NCI-H1092 (cell line): ENCODE data around the gene GLCE.
"Not testable (repeated sequence)": the region's sequence is repeated elsewhere in the genome, so short reads cannot be mapped to it uniquely, and the experiment has no call there.

Experiments used
- DNase-seq: peaks from one replicate; lab custom pipeline; 2025; lab: John Stamatoyannopoulos, UW

Gene GLCE

DNA sequence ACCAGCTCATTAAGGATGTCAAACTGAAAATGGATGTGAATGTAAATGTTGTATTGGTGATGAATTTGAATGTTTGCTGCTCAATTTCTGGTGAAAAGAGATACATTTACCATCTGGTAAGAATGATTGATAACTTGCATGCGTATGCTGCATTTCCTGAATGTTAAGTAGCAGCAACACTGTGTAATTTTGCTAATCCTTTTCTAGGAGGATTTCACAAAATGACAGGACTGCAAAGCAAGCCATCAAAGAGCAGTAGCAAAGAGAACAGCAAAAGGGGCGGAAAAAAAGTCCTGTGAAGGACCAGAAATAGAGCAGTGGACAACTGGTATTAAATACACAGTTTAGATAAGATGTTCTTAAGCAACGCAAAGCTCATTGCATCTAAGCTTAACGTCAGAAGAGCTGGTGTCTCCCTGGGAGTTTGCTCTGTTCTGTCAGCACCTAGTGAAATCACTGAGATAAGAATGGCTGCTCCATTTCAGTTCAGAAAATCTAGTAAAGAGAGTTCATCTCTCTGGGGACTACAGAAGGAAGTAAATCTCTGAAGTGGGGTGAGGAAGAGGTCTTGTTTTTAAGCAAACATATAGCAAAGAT lies 114.7 kb downstream of the GLCE start:
- DNase-seq = no peak

DNA sequence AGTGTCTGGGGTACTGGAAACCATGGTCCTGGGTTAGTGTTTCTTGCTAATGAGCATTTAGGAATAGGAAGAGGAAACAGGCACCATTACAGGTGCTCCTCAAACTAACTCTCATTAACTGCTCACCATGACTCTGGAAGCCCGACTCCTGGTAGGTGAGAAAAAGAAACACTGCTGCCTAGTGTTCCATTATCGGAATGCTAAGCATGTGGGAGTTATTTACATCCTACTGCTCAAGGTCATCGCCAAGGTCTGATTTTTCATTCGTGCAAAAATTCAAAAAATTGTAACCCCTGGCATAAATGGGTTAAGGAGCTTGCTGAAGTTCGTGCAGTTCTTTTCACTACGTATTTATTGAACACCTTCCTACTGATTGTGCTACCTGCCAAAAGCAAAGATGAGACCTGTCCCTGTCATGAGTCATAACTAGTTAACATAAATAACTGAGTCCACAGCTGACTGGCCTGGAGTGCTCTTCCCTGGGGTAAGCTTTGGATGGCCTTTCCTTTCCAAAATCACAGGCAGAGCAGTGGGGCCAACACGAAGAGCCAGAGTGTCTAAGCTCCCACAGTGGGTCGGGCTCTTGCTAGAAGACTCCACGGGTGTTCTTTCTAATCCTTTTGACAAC lies 115.6 kb downstream of the GLCE start:
- DNase-seq = no peak

DNA sequence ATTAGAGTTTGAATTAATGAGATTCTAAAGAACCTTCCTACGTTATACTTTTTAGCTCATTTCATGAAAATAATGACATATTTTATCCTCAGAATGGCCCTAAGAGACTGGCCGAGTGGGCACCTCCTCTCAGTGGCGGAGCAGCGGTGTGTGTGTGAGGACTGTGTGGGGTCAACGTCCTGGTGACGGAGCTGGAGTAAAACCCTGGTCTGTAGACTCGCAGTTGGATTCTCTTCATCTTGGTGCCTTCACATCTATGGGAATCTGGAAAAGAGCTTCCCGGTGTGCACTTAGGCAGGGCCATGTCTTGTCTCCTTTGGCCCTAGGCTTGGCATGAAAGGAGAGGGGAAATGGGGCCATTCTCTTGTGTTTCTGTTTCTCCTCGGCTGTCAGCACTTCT lies 116.9 kb downstream of the GLCE start:
- DNase-seq = no peak

DNA sequence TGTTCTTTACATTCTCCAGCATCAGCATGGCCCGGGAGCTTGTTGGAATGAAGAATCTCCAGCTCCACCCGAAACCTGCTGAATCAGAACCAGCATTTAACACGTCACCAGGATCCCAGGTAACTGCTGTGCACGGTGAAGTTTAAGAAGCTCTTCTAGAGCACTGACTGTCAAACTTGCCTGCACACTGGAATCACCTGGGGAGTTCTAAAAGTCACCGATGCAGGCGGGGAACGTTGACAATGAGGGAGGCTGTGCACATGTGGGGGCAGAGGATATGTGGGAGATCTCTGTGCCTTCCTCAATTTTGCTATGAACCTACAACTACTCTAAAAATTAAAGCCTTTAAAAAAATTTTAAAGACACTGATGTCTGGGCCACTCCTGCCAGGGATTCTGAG lies 119.2 kb downstream of the GLCE start:
- no peak for DNase-seq

DNA sequence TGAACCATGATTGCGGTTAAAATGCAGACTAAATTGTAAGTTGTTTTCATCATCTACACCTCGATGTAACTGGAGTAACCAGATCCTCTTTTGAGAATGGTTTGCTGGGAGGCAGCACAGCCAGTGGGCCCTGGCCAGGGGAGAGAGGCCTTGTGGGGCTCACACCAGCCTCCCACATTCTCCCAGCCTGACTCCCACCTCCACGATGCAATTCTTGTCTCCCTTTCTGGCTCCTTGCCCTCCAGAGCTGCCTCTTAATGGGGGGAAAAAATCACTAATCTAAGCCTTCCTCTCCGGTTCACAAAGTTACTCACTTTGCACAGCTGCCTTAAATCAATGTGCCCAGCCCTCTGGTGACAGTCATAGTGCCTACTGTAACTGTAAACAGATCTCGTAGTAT lies 120.3 kb downstream of the GLCE start:
- no peak for DNase-seq

DNA sequence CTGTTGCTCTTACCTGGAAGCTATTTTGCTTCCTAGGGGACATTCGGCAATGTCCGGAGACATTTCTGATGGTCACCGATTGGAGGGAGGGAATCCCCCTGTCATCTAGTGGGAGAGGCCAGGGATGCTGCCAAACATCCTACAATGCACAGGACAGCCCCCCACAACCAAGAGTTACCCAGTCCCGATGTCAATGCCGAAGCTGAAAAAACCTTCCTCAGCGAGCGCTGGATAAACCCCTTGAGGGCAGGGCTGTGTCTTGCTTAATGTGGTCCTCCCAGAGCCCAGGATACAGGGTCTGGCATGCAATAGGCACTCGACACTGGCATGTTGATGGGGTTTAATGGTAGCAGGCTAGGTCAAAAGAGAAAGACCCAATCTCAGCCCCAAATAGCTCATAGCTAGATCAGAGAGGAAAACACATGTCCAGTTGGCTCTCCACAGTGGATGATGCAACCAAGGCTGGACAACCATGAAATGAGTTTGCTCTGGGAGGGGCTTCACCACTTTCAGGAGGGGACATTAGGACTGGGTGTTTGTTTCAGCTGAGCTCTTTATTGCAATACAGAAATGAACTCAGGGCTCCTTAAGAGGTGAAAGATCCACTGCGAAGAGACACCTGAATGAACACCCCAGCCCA lies 121.8 kb downstream of the GLCE start:
- DNase-seq = no peak

DNA sequence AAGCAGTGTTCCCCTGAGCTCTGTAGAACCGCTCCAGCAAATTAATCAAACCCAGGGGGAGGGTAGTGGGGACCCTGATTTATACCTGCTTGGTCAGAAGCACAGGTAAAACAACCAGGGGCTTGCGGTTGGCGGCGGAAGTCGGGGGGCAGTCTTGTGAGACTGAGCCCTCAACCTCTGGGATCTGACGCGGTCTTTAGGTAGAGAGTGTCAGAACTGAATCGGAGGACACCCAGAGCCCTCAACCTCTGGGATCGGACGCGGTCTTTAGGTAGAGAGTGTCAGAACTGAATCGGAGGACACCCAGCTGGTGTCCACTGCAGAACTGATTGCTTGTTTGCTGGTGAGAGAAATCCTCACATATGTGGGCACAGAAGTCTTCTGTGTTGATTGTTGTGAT lies 125.4 kb downstream of the GLCE start:
- DNase-seq = no peak

DNA sequence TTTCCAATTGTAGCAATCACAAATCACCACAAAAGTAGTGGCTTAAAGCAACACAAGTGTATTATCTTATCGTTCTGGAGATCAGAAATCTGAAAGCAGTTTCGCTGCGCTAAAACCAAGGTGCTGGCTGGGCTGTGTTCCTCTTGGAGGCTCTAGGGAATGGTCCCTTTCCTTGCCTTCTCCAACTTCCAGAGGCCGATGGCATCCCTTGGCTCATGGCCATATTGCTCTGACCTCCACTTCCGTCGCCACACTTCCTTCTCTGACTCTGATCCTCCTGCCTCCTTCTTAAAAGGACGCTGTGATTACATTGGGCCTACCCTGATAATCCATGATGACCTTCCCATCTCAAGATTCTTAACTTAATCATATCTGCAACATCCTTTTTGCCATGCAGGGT lies 127.6 kb downstream of the GLCE start:
- DNase-seq = no peak

DNA sequence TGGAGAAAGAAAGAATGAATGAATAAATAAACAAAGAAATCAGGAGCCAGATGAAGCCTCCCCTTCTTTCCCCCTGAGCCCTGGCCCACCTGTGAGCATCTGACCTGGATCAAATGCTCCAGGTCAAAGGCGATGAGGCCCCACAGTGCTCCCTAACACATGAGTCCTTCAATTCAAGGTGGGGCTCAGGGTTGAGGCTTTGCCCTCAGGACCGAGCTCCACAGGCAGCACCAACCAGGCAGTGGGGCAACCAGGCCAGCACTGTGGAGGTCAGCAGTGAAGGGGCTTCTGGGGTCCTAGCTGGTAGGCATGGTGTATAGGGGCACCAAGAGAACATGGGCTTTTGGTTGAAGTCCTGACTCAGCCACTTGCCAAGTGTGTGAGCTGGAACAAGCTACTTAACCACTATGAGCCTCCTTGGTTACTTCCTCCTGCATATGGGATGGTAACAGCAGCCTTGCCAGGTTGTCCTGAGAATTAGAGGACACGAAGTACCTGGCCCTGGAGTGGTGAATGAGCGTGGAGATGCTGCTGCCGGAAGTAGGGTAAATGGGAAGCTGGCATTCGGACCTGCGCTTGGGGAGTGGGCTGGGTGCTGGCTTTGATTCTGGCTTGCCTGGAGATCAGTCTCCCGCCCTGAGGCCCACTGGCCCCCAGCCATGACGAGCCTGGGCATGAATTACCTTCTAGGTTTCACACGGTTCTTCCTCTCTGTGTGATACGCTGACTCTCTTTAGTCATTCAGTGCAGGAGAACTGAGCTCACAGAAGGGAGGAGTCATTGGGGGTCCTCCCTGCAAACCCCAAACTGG lies 128.3 kb downstream of the GLCE start:
- DNase-seq = no peak

DNA sequence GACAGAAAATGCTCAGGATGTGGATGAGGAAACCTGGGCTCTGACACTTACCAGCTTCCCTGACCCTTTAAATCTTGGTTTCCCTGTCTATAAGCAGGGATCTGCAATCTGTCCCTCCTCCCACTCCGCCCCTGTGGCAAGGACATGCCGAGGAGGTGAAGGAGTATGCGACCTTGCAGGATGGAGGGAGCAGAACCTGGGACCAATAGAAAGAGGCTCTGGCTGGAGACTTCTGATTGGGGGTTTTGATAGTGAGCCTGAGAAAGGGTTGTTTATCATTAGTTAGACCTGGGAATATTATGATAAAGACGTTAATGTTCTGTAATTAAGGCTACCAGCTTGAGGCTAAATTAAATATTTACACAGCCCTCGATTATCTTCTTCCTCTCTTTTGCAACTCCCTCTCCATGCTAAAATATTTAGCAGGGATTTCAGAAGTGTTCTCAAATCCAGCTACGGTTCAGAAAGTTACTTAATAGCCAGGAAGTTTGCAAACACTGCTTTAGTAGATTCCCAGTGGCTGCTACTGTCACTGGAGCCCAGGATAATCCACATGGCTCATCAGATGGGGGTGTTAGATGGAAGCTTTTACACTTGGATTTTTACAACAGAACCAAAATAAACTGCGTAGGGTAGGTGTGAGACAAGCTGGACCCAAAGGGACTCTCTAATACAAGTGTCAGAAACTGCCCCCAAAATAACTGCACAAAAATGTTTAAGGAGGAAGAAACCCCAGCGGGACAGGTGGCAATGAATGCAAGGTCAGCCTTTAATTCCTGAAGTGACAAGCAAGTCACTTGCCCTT lies 129.1 kb downstream of the GLCE start:
- no peak for DNase-seq

DNA sequence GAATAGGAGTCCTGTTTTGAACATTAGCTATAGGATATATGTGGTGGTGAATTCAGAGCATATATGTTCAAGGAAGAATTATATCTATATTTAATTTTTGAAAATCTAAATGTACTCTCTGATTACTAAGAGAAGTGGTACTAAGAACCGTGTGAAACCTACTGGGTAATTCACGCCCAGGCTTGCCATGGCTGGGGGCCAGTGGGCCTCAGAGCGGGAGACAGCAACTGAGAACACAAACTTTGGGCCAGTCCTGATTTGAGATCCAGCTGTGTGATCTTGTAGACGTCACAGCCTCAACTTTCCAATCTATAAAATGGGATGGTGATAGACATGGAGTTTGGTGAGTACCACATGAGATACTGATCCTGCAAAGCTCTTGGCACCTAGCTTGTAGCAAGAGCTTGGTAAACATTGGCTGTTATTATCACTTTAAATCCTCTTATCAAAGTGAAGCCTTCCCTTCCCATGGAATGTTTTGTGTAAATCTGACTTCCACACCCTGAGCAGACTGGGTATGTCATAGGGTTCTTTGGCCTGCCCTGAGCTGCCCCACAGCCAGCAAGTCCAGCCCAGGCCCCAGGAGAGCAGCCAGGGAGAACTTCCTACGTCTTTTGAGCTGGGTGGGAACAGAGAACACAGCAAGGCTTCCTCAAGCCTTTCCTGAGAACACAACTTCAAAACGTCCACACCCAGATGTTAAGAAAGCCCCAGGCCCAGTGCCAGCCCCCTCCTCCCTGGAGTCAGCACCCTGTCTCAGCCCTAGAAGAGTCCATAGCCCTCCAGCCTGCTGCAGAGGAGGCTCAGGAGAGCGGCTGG lies 130.1 kb downstream of the GLCE start:
- no peak for DNase-seq

DNA sequence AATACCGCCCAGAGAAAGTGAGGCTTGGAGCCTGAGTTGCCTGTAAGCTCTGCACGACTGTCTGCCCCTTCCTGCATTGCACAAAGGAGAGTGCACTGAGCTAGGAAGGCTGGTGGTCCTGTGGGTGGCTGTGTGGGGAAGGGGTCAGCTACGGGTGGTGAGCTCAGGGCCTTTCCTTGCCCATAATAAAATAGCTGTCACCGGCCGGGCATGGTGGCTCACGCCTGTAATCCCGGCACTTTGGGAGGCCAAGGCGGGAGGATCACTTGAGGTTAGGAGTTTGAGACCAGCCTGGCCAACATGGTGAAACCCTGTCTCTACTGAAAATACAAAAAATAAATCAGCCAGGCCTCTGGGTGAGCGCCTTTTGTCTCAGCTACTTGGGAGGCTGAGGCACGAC lies 131.2 kb downstream of the GLCE start:
- not testable (repeated sequence) for DNase-seq

DNA sequence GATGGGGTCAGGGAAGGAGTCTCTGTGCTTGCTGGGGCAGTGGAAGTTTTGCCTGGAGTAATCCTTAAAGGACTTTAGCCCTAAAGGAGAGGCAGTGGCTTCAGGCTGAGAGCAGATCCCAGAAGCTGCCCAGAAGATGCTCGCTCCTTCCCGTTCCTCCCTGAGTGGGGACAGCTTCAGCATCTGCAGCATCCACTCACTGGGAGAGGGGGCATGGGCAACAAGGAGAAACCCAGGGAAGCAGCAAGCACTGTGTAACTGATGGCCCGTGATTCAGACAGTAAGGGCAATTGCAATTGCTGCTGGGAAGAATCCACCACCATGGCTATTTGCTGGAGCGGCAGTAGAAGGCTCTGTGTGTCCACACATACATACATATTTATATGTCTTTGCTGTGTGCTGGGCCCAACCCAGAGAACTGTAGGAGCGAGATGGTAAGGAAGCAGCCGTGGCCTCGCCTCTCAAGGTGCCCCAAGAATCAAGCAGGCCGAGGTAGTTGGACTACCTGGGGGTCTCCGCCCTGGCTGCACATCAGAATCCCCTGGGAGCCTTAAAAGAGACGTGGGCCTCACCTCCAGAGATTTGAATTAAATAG lies 132.5 kb downstream of the GLCE start:
- DNase-seq = no peak

DNA sequence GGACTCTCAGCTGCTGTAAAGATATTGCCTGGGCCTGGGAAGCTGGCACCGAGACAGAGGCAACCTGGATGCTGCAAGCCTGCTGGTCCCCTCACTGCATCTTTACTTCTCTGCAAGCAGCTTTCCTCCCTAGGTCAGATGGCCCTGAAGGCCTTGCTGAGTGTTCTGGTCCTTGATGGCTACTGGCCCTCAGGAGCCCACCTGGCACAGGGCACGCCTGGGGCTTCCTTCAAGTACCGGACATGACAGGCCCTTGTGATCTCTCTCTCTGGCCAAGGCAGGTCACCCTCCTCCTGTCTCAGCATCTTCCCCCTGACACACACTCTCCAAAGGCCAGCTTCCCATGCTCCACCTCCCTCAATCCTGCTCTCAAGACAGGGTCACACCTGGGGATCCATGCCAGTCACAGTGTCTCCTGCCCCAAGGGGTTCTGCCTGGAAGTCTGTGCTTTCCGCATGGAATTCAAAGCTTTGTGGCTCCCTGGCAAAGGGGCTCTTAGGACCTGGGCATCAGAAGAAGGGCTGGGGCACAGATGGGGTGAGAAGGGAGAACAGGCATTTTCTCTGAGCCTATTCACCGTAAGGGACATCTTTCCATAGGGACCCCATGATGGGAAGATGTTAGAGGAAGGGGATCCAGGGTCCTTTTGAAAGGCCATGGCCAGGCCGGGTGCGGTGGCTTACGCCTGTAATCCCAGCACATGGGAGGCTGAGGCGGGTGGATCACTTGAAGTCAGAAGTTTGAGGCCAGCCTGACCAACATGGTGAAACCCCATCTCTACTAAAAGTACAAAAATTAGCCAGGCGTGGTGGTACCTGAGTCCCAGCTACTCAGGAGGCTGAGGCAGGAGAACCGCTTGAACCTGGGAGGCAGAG lies 133.5 kb downstream of the GLCE start:
- no peak for DNase-seq

DNA sequence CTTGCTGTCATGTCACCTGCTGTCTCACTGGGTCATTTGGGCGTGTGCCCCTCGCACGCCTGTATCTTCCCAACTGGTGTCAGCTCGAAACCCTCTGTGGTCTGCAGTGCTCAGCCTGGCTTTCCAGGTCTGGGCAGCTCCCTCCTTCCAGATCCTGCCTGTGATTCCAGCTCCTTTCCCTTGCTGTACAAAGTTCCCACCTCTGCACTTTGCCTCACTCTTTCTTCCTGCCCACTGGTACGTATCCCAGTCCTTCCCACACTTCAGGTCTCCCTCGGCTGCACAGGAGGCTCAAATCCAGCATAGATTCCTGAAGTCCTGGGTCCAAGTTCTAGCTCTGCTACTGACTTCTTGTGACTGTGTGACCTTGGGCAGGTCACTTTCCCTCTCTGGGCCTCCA lies 136.2 kb downstream of the GLCE start:
- DNase-seq = no peak

DNA sequence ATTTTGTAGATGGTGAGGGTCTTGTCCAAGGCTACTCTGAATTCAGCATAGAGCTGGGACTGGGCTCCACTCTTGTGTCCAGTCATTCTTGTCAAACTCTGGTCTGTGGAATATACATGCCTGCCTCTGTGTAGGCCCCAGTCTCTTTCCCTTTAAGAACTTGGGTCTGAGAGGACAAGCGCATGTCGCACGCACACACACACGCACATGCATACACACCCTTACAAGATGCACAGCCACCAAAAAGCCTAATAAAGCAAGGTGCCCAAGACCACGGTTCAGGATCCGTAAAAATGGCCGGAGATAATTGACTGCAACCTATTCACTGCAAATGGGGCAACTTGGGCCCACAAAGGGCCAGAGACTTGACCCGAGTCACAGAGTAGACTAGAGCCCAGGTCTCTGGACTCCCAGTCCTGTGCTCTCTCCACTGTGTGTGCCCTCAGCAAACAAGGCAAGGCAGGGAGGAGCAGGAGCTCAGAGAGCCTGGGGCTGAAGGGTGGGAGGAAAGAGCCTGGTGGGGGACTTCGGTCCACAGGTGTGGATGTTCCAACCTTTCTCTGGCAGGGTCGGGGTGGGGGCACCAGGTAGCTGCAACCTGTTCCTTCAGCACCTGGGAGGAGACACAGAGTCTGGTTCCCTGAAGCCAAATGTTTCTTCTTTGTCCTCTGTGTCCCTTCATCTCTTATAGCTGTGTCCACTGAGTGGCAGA lies 137.4 kb downstream of the GLCE start:
- no peak for DNase-seq

DNA sequence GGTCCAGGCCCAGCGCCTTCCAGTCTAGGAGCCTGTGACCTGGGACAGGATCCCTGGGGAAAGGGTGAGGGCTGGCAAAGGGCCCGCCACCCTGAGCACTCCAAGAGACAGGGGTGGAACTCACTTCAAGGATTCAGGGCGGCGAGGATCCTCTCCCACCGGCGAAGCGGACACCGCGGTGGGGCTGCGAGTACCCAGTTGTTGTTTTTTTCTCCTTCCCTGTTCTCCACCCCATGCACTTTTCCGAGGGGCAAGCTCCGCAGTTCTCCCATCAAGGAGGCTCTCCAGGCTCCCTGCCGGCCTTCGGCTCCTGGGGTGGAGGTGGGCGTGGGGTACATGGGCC lies 137.9 kb downstream of the GLCE start:
- no peak for DNase-seq

DNA sequence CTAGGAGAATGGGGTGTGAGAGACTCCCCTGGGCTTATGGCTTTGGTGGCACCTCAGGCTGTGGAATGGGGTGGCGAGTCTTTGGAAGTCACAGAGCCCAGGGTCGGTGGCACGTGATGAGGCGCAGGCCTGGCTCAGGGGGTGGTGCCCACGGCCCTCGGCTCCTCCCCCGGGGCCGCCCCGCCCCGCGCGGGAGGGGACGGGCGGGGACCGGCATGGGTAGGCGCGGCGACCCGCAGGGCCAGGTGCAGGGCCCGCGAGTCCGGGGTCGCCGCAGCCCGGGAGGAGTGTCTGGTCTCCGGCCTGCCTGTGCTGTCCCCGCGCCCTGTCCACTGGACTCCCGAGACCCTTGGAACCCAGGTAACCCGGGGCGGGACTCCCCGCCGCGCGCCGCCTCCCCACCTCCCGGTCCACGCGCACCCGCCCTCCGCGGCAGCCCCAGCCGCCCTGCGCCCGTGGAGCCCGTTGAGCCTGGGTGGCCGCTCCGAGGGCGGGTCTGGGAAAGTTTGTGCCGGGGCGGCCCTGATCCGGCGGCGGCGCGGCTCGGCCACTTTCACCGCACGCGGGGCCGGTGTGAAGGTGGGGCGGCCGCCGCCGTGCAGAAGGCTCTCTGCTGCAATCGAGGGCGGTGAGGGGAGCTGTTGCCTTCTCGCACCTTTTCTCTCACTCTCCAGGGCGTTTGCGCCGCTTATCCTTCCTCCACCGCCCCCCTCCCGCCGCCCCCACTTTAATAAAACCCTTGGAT lies 138.4 kb downstream of the GLCE start, which contains the start of gene PAQR5:
Gene PAQR5, plus strand, starts transcription at position 216 of the 745 bp plus-strand sequence. CDS start 61,169 bp downstream, outside the sequence.
- no peak for DNase-seq
